Peyer's patch (tissue), 4 donors: ENCODE data around the gene KIAA0930.

Source experiments
- POLR2A ChIP-seq, 2 donors: fragments of 450-650 bp; IDR thresholded peaks; one replicate each; pipeline ENCODE4 v1.5.1; 2017; ENCODE audit warnings: antibody characterized with exemption in 2 of 2, mild to moderate bottlenecking in 2 of 2, moderate library complexity in 2 of 2
- TF ChIP-seq, protein P1 (sequence below), 6 experiments: fragments of 450-650 bp in 4 of 6; fragments of 200-600 bp in 2 of 6; sonication (generic) in 1 of 6; IDR thresholded peaks; one replicate each; pipeline ENCODE4 v1.5.1; 2017 to 2019; ENCODE audit warnings: antibody characterized with exemption in 6 of 6, mild to moderate bottlenecking in 3 of 6, moderate library complexity in 1 of 6

DNA sequence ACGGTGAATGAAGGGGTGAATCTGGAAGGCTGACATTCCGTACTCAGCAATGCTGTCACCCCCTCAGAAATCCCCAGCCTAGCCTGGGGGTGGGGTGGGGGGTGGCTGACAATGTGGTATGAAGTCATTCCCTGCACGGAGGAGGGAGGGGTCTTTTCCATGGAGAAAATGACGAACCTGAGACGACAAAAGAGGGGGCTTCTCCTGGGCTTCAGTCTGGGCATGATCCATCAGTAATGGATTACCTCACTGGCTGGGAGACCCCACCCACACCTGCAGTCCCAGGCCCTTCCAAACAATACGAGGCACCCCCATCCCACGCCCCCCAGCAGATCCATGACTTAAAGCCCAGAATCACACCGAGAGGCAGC, 1.0 kb downstream of the KIAA0930 start:
- TF ChIP-seq POLR2A (IDR thresholded peaks at IDR 0.05) = no peak
- TF ChIP-seq, protein P1, sequence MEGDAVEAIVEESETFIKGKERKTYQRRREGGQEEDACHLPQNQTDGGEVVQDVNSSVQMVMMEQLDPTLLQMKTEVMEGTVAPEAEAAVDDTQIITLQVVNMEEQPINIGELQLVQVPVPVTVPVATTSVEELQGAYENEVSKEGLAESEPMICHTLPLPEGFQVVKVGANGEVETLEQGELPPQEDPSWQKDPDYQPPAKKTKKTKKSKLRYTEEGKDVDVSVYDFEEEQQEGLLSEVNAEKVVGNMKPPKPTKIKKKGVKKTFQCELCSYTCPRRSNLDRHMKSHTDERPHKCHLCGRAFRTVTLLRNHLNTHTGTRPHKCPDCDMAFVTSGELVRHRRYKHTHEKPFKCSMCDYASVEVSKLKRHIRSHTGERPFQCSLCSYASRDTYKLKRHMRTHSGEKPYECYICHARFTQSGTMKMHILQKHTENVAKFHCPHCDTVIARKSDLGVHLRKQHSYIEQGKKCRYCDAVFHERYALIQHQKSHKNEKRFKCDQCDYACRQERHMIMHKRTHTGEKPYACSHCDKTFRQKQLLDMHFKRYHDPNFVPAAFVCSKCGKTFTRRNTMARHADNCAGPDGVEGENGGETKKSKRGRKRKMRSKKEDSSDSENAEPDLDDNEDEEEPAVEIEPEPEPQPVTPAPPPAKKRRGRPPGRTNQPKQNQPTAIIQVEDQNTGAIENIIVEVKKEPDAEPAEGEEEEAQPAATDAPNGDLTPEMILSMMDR (IDR thresholded peaks at IDR 0.05) = no peak
